ENCODE measurements around the gene SHROOM3.

- TF ChIP-seq CTCF (IDR thresholded peaks at IDR 0.05 in 8 of 11, conservative IDR thresholded peaks at IDR 0.05 in 3 of 11) (no peak), POLR2A (IDR thresholded peaks at IDR 0.05) (no peak), POLR2AphosphoS5 (IDR thresholded peaks at IDR 0.05) (no peak)
Measured at GRCh38 chr4:76750716-76751115, 315.7 kb downstream of the SHROOM3 start.
